Measurements from ENCODE around the gene ADD2.

DNA sequence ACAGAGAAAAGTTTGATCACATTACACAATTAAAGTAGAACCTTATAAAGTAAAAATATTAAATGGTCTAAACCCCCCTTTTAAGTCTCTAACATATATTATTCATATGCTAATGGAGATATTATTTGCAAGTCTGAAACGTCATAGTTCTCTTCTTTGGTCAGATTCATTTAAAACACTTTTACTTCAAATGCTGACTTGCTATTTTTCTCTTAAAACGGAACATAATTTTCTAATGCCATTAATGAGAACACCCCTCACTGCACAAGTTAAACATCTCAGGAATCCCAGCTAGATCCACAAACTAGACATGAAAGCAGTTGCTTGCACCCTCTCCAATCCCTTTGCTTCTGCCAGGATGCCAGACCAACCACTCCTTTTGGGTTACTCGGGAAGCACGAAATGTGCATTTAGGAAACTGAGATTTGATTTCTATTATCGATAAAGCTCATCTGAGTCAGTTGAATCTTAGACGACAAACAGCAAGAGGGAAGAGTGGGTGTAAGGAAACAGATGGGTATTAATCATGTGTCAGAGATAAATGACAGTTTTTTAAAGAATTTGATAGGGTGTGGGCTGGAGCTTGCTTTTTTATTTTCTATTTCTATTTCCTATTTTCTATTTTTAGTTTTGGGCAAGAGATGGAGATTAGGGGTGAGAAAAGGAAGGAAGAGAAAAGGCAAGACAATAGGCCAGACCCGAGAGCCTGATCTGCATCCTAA is 1.5 kb downstream of the ADD2 start:
- TF ChIP-seq, protein P1, sequence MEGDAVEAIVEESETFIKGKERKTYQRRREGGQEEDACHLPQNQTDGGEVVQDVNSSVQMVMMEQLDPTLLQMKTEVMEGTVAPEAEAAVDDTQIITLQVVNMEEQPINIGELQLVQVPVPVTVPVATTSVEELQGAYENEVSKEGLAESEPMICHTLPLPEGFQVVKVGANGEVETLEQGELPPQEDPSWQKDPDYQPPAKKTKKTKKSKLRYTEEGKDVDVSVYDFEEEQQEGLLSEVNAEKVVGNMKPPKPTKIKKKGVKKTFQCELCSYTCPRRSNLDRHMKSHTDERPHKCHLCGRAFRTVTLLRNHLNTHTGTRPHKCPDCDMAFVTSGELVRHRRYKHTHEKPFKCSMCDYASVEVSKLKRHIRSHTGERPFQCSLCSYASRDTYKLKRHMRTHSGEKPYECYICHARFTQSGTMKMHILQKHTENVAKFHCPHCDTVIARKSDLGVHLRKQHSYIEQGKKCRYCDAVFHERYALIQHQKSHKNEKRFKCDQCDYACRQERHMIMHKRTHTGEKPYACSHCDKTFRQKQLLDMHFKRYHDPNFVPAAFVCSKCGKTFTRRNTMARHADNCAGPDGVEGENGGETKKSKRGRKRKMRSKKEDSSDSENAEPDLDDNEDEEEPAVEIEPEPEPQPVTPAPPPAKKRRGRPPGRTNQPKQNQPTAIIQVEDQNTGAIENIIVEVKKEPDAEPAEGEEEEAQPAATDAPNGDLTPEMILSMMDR (IDR thresholded peaks at IDR 0.05), result no peak
- no peak for TF ChIP-seq ZFX (IDR thresholded peaks at IDR 0.05; ENCODE audit: borderline replicate concordance)
